ENCODE results near the gene TSSK2.

Gene TSSK2

GRCh38 chr22:19146215-19146968 is 15.3 kb downstream of the TSSK2 start:
- CTCF ChIA-PET, result no interaction called here
- POLR2A ChIA-PET (ENCODE audit: low non-redundant PET), result no interaction called here
- DNase-seq (ENCODE audit: low spot score), result no peak
- TF ChIP-seq CTCF (conservative IDR thresholded peaks at IDR 0.05; ENCODE audit: low read depth), result no peak
- no peak overlapping the region for H3K27ac ChIP-seq

DNA sequence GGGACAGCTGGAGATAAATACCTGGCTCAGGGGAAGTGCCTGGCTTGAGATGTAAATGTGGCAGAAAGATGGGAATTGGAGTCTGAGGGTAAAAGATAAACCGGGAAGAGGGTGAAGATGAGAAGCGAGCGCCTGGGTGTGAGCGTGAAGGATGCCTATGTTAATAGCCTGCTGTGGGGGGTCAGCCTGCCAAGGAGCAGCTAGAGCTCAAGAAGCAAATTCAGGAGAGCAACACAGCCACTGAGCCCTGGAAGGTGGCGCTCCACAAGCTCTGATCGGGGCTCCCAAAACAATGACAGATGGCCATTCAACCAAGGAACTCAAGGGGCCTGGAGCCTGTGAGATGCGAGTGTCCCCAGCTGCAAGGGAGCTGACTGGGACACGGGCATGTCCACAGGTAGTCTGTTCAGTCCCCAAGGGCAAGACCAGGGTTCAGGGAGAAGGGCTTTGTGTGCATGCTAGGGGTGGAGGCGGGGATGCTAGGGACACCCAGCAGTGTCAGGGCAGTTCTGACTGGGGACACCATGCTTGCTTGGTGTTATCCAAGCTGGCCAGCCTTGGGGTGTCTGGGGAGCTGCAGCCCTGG is 16.2 kb downstream of the TSSK2 start:
- no peak overlapping the region for H3K27ac ChIP-seq
- DNase-seq (ENCODE audit: low spot score), result no peak
- ChIA-PET CTCF (interaction anchor here (0.5 kb wide), 1 partner anchor 84 kb away, joined by 3 read pairs; no protein-coding TSS in a partner anchor), POLR2A (ENCODE audit: low non-redundant PET) (no interaction called here)
- TF ChIP-seq CTCF (conservative IDR thresholded peaks at IDR 0.05; ENCODE audit: low read depth), result no peak

DNA sequence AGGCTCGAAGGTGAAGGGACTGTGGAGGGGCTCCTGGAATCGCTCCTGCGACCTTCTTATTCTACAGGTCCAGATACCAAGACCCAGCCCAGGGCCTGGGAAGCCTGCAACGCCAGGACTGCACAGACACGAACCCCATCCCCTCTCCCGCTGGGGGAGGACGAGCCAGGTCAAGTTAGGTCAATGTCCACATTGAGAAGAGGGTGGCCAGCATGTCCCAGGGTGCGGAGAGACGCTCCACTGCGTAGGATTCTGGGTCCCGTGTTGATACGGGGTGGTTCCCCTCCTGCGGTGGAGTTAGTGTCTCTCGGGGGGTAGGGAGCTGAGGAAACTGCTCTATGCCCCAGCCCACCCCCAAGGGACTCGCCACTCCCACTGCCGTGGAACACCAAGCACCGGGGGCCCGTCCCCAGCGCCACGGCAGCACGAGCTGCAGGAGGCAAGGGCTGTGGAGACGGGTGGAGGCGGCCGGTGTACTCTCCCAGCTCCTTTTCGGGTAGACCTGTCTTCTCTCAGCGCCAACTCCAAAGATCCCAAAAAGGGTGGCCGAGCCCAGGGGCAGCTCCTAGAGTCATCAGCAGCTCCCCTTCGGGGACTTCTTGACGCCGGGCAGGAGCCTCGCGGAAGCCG is 17.4 kb downstream of the TSSK2 start:
- CTCF ChIA-PET, result no interaction called here
- no peak overlapping the region for H3K27ac ChIP-seq
- POLR2A ChIA-PET (ENCODE audit: low non-redundant PET), result no interaction called here
- no peak for TF ChIP-seq CTCF (conservative IDR thresholded peaks at IDR 0.05; ENCODE audit: low read depth)
- DNase-seq (ENCODE audit: low spot score), result no peak

DNA sequence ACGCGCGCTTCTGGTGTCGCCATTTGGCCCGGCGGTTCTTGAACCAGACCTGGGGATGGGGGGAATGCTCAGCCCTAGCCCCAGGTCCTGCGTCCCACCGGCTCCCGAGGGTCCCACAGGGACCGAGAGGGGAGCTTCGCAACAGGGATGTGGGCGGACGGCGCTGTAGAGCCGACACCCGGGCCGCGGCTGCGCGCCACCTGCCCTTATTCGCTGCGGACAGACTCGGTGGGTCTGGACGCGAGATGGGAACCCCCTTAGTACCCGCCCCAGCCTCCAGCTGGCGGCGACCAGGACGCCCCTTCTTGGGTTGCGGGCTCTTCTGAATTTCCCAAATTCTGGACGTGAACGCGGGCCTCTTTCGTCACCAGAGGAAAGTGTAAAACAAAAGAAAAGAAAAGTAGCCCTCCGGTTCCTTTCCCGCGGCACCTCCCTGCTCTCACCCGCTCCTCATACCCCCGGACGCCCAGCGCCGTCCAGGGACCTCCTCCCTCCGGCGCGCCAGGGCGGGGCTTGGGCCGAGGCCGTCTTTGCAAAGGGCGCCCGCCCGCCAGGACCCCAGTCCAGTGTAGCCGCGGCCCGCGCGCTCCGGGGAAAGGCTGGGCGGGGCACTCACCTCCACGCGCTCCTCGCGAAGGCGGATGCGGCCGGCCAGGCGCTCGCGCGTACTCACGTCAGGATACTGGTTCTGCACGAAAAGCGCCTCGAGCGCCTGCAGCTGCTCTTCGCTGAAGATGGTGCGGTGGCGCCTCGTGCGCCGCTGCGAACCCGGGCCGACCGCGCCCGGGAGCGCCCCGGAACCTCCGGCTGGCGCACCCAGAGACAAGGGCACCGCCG is 18.2 kb downstream of the TSSK2 start:
- H3K27ac ChIP-seq, result no peak overlapping the region
- DNase-seq (ENCODE audit: low spot score), result no peak
- CTCF ChIA-PET, result no interaction called here
- TF ChIP-seq CTCF (conservative IDR thresholded peaks at IDR 0.05; ENCODE audit: low read depth), result no peak
- POLR2A ChIA-PET (ENCODE audit: low non-redundant PET), result no interaction called here

DNA sequence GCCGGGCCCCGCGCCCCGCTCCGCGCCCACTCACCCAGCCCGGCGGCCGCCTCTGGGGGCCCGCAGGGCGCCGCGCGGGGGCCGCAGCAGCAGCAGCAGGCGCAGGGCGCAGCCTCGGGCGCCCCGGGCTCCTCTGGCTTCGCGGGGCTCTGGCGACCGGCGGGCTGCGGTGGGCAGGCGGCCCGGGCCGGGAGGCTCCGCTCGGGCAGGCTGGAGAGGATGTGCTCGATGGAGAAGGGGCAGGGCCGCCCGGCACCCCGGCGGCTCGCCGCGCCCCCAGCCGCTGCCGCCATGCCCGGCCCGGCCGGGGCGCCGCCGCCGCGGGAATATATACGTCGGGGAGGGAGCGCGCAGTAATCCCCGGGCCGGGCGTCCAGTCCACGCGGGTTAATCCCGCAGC is 18.9 kb downstream of the TSSK2 start, which contains the start of gene GSC2:
TSS of gene GSC2 (minus strand) at position 302 of the 400 bp plus-strand sequence. CDS start at position 293, 9 bp downstream.
- POLR2A ChIA-PET (ENCODE audit: low non-redundant PET), result no interaction called here
- CTCF ChIA-PET, result no interaction called here
- no peak for DNase-seq (ENCODE audit: low spot score)
- no peak within 1 kb of the TSS for H3K27ac ChIP-seq
- no peak for TF ChIP-seq CTCF (conservative IDR thresholded peaks at IDR 0.05; ENCODE audit: low read depth)

Data from RWPE1 (cell line).